NCI-H2196 treated with DMSO at 0.1 percent for 48 hours (cell line): Measurements from ENCODE around the gene CCKAR.

Experiments used
- DNase-seq: peaks from one replicate; lab custom pipeline; 2025; ENCODE audit not compliant: unreplicated experiment; lab: John Stamatoyannopoulos, UW

Gene CCKAR

DNA sequence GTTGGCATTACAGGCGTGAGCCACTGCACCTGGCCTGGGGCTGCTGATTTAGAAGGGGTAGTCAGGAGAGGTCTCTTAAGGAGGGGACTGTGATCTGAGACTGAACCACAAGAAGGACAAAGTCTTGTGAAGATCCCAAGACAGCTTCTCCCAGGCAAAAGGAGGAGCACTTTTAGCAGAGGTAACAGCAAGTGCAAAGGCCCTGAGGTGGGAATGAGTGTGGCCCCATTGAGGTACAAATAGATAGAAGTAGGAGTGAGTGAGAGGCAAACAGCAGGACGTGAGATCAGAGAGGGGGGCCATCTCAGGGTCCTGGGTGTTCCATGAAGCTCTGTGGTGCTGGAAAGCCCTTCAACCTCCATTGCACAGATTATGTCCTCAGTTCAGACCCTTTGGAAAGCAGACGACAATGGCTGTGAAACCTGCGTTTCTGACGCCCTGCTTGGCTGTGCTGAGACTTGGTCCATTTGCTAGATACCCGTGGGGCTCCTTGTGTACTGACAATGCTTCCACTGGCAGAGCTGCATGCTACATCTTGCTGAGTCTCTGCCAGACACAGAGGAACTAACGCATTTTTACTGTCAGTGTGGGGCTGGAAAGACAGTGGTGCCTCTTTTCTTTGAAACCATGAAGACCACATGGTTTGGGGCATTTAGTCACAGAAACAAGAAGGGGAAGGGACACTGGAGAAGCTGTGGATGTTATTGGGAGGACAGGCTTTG is 1.3 kb upstream of the CCKAR start:
- DNase-seq = no peak

DNA sequence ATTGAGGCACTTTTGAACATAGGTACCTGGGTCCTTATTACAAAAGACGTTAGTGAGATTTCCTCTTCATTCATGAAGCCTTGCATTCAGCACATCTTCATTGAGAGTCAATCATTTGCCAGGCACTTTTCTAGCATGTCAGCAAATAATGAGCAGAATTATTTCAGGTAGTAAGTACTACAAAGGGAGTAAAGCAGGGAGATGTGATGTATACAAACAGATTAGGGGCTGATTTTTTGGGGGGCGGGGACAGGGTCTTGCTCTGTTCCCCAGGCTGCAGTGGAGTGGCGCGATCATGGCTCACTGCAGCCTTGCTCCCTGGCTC is 638 bp upstream of the CCKAR start:
- DNase-seq = no peak

DNA sequence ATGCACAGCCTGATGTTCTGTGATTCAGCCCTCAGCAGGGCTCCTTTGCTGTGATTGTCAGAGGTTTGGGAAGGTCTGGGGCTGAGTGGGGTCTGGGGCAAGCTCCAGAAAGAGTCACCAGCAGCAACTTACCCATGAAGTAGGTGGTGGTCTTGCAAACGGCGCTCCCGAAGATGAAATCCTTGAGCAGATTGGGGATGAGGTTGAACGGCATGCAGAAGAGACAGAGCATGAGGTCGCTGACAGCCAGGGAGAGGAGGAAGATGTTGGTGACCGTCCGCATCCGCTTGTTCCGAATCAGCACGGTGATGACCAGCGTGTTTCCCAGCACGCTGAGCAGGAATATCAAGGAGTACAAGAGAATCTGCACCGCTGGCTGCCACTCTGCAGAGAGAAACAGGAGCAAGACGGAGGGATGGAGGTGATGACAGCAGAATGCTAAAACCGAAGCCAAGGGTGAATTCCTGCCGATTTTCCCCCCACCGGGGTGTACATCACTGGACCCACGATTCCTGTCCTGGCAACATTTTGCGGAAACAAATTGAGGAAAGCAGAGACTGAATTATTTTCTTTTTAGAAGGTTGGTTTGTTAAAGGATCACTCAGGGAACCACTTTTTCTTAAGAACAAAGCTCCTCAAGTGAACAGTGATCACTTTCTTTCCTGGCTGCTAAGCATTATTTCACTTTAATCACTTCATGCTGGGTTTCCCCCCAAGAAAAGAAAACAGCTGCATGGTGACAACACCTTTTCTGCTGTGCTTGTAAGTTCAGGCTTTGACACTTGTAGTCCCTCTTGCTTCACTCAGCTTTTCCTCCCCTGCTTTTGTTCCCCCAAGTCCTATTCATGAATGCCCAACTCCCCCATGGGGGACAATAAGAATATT is 941 bp downstream of the CCKAR start:
- no peak for DNase-seq

DNA sequence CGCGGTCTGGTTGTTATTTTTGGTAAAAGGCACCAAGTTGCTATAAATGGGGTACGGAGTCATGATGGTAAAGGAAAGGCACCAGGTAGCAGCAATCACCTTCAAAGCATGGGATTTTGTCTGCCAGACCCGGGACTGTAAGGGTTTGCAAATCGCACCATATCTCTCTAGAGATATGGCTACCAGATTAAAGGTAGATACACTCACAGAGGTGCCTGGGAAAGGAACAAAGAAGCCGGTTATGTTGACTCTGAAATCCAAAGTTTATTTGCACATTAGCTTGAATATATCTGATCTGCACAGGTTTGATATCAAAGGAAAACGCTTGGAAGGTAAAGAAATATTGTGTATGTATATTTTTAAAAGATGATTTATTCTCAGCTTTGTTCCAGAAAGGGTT is 4.6 kb downstream of the CCKAR start:
- DNase-seq = no peak

DNA sequence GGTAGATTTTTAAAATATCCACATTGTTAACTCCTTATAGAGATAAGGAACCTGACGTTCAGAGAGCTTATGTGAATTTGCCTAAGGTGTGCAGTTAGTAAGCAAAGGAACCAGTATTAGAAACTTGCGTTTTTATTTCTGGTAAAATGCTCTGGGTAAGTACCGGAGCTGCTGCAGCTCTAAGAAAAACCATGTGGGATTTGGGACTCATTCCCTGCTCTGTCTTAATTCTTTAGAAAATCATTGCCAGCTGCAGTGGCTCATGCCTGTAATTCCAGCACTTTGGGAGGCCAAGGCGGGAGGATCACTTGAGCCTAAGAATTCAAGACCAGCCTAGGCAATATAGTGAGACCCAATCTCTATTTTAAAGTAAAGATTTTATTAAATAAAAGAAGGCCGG is 5.8 kb downstream of the CCKAR start:
- no peak for DNase-seq

DNA sequence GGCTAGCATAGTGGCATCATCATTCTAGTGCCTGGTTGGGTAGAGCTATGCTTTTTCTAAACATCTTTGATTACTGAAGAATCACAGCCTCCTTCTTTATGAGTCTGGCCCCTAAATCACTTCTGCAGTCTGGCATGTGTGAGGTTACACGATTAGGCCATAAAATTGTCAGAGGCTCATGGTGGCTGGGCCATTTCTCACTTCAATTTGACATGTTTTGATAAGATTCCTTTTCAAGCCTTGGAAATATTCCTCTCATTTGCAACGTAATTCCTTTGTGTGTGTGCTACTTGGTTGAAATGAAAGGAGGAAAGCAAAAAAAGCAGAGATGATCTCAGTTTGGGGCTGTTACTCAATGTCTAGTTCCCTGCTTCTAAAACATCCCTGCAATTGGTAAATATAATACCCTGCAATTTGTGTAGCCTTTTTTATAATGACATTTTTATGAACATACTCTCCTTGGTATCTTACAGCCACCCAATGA is 6.2 kb downstream of the CCKAR start:
- no peak for DNase-seq

DNA sequence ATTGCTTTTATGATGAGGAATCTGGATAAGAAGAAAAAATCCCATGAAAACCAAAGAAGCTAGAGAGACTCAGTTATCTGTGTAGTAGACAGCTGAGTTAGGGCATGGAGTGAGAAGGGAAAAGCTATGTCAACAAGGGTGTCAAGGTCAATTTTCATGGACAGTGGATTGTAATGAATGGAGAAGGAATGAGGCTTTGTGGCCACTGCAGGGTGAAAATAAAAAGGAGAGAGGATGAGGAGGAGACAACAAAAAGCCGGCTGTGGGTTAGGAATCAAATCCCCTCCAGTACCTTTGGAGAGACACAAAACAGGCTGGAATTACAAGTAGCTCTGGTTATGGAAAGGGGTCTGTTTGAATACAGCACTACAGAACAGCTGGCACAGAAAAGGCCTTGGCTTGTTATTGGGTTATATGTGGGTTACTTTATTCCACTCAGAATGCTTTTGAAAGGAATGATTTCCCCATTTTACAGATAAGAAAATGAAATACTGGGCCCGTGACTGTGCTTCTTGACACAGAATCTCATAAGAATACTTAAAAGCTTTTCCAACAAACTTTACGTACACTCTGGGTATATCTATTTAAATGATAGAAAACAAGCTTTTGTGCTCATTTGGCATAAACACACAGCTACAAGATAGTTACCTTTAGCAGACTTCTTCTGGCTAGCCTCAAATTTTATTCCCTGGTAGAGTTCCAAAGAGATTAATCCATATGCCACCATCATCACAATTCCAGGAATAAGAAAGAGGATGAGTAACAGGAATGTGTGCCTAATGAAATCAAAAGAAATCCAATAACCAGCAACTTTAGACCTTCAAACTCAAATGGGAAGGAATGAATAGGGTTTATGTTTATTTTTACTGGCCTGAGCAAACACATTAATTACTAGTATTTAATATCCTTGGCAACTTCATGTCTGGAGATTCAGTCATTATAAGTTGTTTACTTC is 7.5 kb downstream of the CCKAR start:
- no peak for DNase-seq

DNA sequence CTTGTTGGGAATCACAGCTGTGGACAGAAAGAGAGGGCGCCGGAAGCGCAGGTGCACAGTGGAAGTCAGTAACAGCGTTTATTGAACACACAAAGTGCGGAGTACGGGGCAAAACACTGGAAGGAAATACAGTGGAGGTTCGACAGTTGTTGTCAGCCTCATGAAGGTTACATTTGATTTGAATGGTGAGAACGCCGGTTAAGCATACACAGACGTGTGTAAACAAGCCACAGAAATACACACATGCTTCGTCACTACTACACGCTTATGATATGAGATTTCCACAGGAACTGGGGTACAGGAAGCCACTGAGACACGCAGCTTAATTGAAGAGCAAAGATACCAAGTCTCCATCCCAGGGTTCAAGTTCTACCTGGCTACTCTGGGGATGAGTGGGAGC is 12.0 kb downstream of the CCKAR start:
- no peak for DNase-seq

DNA sequence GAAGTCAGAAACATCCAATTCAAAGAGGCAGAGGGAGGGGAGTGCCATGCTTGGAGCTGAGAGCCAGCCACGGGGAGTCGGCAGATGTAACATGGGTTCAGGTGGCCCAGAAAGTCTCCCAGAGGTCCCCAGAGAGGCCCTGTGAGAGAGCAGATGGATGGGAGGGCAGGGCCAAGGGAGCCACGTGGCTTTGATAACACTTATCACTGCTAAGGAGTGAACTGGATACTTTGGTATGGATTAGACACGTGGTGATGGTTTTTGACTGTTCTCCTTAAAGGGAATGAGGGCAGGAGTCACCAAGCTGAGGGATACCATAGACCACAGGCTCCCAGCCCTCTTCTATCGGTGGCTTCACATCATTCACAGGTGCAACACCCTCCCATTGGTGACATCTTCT is 13.7 kb downstream of the CCKAR start:
- no peak for DNase-seq

DNA sequence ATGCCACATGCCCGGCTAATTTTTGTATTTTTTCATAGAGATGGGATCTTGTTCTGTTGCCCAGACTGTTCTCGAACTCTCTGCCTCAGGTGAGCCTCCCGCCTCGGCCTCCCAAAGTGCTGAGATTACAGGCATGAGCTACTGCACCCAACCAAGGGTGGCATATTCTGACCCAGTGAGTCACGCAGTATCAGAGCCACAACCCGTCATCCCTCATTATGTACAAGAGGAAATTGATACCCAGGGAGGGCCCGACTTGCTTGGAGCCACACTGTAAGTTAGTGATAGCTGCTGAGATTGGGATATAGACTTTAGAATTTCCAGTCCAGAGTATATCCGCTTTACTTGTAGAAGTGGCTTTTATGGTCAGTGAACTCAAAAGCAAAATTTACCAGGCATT is 14.6 kb downstream of the CCKAR start:
- no peak for DNase-seq

DNA sequence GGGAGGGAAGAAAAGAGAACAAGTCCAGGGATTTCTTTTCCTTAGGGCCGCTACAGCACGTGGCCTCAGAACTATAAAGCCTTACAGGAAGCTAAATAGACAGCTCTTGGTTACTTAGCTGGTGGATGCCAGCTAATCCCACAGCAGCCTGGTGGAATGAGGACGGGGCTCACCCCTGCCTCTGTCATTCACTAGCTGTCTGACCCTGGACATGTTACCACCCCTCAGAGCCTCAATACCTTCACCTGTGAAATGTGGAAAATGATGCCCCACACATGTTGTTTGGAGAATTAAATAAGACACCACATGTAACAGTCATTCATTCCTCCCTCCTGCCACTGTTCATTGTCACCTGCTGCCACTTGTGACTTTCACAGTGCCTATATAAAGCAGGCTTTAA is 15.7 kb downstream of the CCKAR start:
- no peak for DNase-seq

DNA sequence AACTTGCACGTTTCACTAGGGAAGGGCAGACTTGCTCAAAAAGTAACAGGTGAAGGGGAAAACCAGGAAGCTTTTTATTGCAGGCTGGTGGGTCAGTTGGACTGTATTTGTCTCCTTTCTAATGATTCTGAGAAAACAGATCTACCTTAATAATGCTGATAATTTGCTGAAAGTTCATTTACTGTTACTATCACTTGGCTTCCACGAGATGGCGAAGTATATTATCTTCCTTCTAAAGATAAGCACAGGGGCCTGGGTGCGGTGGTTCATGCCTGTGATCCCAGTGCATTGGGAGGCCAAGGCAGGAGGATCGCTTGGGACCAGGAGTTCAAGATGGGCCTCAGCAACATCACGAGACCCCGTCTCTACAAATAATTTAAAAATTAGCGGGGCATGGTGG is 16.4 kb downstream of the CCKAR start:
- no peak for DNase-seq

DNA sequence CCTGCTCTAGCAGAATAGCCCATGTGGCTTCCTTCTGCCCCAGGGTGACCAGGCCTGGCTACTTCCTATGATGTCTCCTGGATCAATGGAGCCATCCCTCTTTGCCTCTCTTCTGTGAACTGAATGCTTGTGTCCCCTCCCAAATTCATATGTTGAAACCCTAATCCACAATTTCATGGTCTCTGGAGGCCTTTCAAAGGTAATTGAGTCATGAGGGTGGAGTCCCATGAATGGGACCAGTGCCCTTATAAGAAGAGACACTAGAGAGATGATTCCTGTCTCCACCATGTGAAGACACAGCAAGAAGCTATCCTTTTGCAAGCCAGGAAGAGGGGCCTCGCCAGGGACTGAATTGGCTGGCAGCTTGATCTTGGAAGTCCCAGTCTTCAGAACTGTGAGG is 18.4 kb downstream of the CCKAR start:
- DNase-seq = no peak

DNA sequence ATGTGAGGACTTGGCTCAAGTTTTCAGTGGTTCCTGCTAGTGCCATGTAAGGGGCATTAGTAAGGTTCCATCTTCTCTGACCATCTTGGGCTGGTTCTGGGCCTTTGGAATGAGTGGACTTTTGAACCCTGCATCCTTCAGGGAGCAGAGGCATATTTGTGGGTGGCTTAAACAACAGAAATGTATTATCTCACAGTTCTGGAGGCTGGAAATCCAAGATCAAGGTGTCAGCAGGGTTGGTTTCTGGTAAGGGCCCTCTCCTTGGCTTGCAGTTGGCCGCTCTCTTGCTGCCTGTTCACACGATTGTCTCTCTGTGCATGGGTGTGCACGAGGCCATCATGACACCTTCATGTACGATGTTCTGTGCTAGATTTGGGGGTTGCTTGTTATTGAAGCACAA is 21.3 kb downstream of the CCKAR start:
- no peak for DNase-seq

DNA sequence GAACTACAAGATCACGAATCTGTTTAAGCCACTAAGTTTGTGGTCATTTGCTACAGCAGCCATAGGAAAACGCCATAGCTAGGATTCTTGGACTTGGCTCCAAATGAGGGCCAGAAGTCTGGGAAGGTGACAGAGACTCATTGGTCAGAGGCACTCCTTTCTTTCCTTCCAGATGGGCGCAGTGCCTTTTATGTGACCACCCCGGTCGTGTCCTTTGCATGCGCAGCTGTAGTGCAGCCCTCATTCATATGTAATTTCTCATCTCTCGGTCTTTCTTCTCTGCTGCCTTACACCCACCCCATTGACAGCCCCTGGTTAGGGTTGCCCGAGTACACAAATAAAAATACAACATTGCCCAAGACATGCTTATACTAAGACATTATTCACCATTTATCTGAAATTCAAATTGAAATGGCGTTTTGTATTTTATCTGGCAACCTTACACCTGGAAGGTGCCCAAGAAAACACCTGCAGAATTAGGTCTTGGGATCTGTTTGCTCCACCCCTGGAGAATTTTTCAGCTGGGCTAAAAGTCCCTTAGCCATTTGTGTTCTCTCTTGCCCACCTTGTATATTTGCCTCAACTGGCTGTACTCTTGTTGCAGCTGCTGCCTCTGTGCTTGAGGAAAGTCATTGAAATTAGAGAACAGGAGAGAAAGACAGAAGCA is 21.9 kb downstream of the CCKAR start:
- DNase-seq = no peak

DNA sequence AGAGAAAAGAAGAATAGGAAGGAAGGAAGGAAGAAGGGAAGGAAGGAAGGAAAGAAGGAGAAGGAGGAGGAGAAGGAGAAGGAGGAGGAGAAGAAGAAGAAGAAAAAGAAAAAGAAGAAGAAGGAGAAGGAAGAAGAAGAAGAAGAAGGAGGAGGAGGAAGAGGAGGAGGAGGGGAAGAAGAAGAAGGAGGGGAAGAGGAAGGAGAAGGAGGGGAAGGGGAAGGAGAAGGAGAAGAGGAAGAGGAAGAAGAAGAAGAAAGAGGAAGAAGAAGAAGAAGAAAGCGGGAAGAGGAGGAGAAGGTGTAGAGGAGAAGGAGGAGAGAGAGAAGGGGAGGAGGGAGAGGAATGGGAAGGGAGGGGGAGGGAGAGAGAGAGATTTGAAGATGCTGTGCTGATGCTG is 22.6 kb downstream of the CCKAR start:
- no peak for DNase-seq

DNA sequence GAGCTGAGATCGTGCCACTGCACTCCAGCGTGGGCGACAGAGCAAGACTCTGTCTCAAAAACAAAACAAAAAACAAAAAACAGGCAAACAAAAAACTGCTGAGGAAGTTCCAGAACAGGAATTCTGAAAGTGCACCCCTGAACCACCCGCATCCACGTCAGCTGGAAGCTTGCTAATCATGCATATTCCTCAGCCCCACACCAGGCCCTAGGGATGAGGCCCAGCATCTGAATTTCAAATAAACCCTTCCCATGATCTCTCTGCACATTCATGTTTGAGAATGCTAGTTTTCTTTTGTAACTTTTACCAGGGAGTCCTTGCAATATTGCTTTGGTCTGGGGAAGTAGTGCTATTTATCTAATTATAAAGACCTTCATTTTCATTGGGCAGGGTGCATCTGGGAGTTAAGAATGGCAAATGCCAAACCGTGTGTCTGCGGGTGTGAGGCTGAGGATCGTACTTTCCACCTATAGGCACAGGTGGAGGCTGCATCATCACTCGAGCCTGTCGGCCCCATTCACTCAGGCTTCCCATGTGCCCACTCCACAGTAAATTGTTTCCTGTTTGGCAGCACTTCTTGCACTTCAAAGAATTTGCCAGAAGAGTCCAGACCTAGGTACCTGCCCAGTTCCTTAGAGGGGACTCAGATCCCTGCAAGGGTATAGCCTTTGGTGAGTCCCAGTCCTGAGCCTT is 23.6 kb downstream of the CCKAR start:
- DNase-seq = no peak

DNA sequence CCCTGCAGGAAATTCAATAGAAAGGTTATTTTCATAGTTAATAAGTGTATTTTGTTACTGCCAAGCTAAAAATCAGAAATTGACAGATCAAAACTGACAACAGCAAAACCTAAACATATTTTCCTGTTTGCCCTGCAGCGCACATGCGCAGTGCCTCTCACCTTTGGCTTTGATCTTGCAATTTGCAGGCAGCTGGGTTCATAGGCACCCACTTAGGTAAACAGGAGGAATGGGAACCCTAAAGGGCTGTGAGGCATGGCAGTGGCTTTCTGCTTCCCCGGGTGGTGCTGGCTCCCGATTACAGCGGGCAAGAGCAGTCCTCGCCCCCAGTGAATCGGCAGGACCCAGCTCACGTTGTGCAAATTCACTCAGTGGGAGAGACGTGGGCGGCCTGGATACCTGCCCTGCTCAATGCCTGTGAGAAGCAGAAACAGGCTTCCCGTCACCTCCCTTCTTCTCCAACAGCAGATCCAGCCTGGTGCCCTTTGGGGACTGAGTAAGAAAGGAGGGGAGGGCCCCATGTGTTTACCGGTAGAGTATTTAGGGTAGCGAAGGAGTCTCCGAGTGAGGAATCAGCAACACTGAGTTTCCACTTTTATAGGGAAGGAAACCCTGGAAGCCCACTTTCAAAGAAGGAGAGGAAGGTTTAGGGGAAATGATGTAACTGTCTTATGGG is 25.7 kb downstream of the CCKAR start:
- DNase-seq = no peak

DNA sequence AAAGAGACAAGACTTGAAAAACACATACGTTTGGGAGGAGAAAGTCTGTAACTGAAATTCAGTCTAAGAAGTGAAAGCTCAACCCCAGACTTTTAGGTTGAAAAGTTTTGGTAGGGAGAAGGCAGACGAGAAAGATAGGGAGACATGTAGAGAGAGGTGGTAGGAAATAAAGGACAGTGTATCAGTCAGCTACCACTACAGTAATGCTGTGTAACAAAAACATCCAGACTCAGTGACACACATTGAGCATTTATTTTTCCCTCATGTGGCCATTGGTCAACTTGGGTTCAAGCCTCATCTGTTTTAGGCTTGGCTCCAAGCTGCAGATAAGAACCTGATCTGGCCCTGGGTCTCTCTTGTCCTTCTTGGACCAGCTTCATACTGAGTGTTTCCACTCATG is 26.9 kb downstream of the CCKAR start:
- DNase-seq = no peak

DNA sequence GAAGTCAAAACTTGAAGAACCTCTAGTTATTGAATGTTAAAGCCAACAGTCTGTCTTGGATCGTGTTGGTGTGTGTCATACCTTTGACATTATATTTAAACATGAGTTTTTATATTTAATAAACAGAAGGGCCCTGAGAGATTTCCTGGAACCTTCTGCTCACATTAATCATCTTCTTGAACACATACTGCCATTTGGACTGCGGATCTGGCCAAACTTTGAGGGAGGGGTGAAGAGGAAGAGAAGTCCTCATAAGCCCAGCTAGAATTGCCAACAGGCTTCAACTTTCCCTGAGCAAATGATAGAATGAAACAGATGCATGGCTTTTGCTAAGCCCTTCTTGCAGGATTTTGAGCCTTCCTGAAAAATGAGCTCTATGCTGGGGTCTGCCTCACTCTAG is 27.4 kb downstream of the CCKAR start:
- DNase-seq = no peak
